ENCODE data around the gene GHRHR.

The GHRHR gene

GRCh38 chr7:30923774-30924413, 39.9 kb upstream of the GHRHR start:
- Mint-ChIP-seq H3K27ac (no peak overlapping the region), H3K4me3 (no peak overlapping the region), H3K27me3 (no peaks in the 10 kb centered on the region), H3K36me3 (ENCODE audit: low read depth) (no peaks in the 10 kb centered on the region), H3K4me1 (ENCODE audit: low read depth) (no peaks in the 10 kb centered on the region), H3K9me3 (peaks cover 3% of the 10 kb centered on the region)

GRCh38 chr7:30924624-30925023, 39.1 kb upstream of the GHRHR start:
- no peaks in the 10 kb centered on the region for H3K27me3 Mint-ChIP-seq
- H3K9me3 Mint-ChIP-seq = peaks cover 3% of the 10 kb centered on the region
- H3K36me3 Mint-ChIP-seq (ENCODE audit: low read depth) = no peaks in the 10 kb centered on the region
- H3K27ac Mint-ChIP-seq = no peak overlapping the region
- H3K4me3 Mint-ChIP-seq = no peak overlapping the region
- no peaks in the 10 kb centered on the region for H3K4me1 Mint-ChIP-seq (ENCODE audit: low read depth)

- Mint-ChIP-seq H3K27ac (no peak overlapping the region), H3K27me3 (no peaks in the 10 kb centered on the region), H3K36me3 (ENCODE audit: low read depth) (no peaks in the 10 kb centered on the region), H3K9me3 (peaks cover 3% of the 10 kb centered on the region), H3K4me3 (no peak overlapping the region), H3K4me1 (ENCODE audit: low read depth) (no peaks in the 10 kb centered on the region)
These were observed 38.6 kb upstream of the GHRHR start for GRCh38 chr7:30925117-30925516.

- H3K4me1 Mint-ChIP-seq (ENCODE audit: low read depth) = no peaks in the 10 kb centered on the region
- no peak overlapping the region for H3K27ac Mint-ChIP-seq
- peaks cover 3% of the 10 kb centered on the region for H3K9me3 Mint-ChIP-seq
- H3K4me3 Mint-ChIP-seq = no peak overlapping the region
- H3K36me3 Mint-ChIP-seq (ENCODE audit: low read depth) = no peaks in the 10 kb centered on the region
- H3K27me3 Mint-ChIP-seq = no peaks in the 10 kb centered on the region
These were observed 37.8 kb upstream of the GHRHR start for GRCh38 chr7:30925913-30926312.

GRCh38 chr7:30926313-30926712, 37.4 kb upstream of the GHRHR start:
- no peak overlapping the region for H3K4me3 Mint-ChIP-seq

GRCh38 chr7:30927040-30927439, 36.7 kb upstream of the GHRHR start:
- Mint-ChIP-seq H3K27me3 (no peaks in the 10 kb centered on the region), H3K36me3 (ENCODE audit: low read depth) (no peaks in the 10 kb centered on the region), H3K4me3 (no peak overlapping the region), H3K4me1 (ENCODE audit: low read depth) (no peaks in the 10 kb centered on the region), H3K9me3 (peaks cover 3% of the 10 kb centered on the region), H3K27ac (no peak overlapping the region)

More at GRCh38 chr7:30926313-30926712, 37.4 kb upstream of the GHRHR start:
- Mint-ChIP-seq H3K4me1 (ENCODE audit: low read depth) (no peaks in the 10 kb centered on the region), H3K27me3 (no peaks in the 10 kb centered on the region), H3K36me3 (ENCODE audit: low read depth) (no peaks in the 10 kb centered on the region), H3K27ac (no peak overlapping the region), H3K9me3 (peaks cover 3% of the 10 kb centered on the region)

GRCh38 chr7:30927559-30927958, 36.2 kb upstream of the GHRHR start:
- Mint-ChIP-seq H3K9me3 (peaks cover 3% of the 10 kb centered on the region), H3K36me3 (ENCODE audit: low read depth) (no peaks in the 10 kb centered on the region), H3K27ac (no peak overlapping the region), H3K4me1 (ENCODE audit: low read depth) (no peaks in the 10 kb centered on the region), H3K4me3 (no peak overlapping the region), H3K27me3 (no peaks in the 10 kb centered on the region)

GRCh38 chr7:30928254-30928872, 35.4 kb upstream of the GHRHR start:
- Mint-ChIP-seq H3K4me3 (no peak overlapping the region), H3K4me1 (ENCODE audit: low read depth) (no peaks in the 10 kb centered on the region), H3K9me3 (peaks cover 3% of the 10 kb centered on the region), H3K36me3 (ENCODE audit: low read depth) (no peaks in the 10 kb centered on the region), H3K27me3 (no peaks in the 10 kb centered on the region), H3K27ac (no peak overlapping the region)

- H3K27ac Mint-ChIP-seq = no peak overlapping the region
- H3K4me3 Mint-ChIP-seq = no peak overlapping the region
- peaks cover 3% of the 10 kb centered on the region for H3K9me3 Mint-ChIP-seq
- no peaks in the 10 kb centered on the region for H3K4me1 Mint-ChIP-seq (ENCODE audit: low read depth)
- H3K36me3 Mint-ChIP-seq (ENCODE audit: low read depth) = no peaks in the 10 kb centered on the region
- H3K27me3 Mint-ChIP-seq = no peaks in the 10 kb centered on the region
These were observed 34.1 kb upstream of the GHRHR start for GRCh38 chr7:30929686-30930085.

- Mint-ChIP-seq H3K27me3 (no peaks in the 10 kb centered on the region), H3K36me3 (ENCODE audit: low read depth) (no peaks in the 10 kb centered on the region), H3K4me3 (no peak overlapping the region), H3K9me3 (peaks cover 3% of the 10 kb centered on the region), H3K27ac (no peak overlapping the region), H3K4me1 (ENCODE audit: low read depth) (no peaks in the 10 kb centered on the region)
These were observed 33.1 kb upstream of the GHRHR start for GRCh38 chr7:30930621-30931020.

- Mint-ChIP-seq H3K36me3 (ENCODE audit: low read depth) (no peaks in the 10 kb centered on the region), H3K4me1 (ENCODE audit: low read depth) (no peaks in the 10 kb centered on the region), H3K9me3 (peaks cover 3% of the 10 kb centered on the region), H3K27ac (no peak overlapping the region), H3K4me3 (no peak overlapping the region), H3K27me3 (no peaks in the 10 kb centered on the region)
These were observed 32.4 kb upstream of the GHRHR start for GRCh38 chr7:30931161-30931928.

GRCh38 chr7:30931929-30932540, 31.7 kb upstream of the GHRHR start:
- no peaks in the 10 kb centered on the region for H3K4me1 Mint-ChIP-seq (ENCODE audit: low read depth)
- H3K36me3 Mint-ChIP-seq (ENCODE audit: low read depth) = no peaks in the 10 kb centered on the region
- H3K4me3 Mint-ChIP-seq = no peak overlapping the region
- H3K27ac Mint-ChIP-seq = no peak overlapping the region
- H3K27me3 Mint-ChIP-seq = no peaks in the 10 kb centered on the region
- H3K9me3 Mint-ChIP-seq = no peaks in the 10 kb centered on the region

GRCh38 chr7:30932562-30932961, 31.2 kb upstream of the GHRHR start:
- no peaks in the 10 kb centered on the region for H3K36me3 Mint-ChIP-seq (ENCODE audit: low read depth)
- H3K27ac Mint-ChIP-seq = no peak overlapping the region

GRCh38 chr7:30933124-30933974, 30.4 kb upstream of the GHRHR start:
- Mint-ChIP-seq H3K9me3 (no peaks in the 10 kb centered on the region), H3K27me3 (no peaks in the 10 kb centered on the region), H3K4me1 (ENCODE audit: low read depth) (no peaks in the 10 kb centered on the region), H3K27ac (no peak overlapping the region), H3K4me3 (no peak overlapping the region), H3K36me3 (ENCODE audit: low read depth) (no peaks in the 10 kb centered on the region)

More at GRCh38 chr7:30932562-30932961, 31.2 kb upstream of the GHRHR start:
- H3K4me3 Mint-ChIP-seq = no peak overlapping the region
- no peaks in the 10 kb centered on the region for H3K27me3 Mint-ChIP-seq
- H3K4me1 Mint-ChIP-seq (ENCODE audit: low read depth) = no peaks in the 10 kb centered on the region
- no peaks in the 10 kb centered on the region for H3K9me3 Mint-ChIP-seq

Data from stimulated activated naive CD8-positive, alpha-beta T cell treated with anti-CD3 and anti-CD28 coated beads, Interleukin-15, Interleukin-2, amounts not matched to agents 100 ng/mL and 50 ng/mL, for 24 hours (primary cell).